HepG2 (cell line): ENCODE measurements around the gene ENO2. TPM values are rescaled to one million over a fixed set of nuclear protein-coding genes. Genes with fewer than 3 reads are reported as not detected.

ENCODE experiments used
- DMTF1 ChIP-seq: sonication (generic); formaldehyde crosslinking; IDR thresholded peaks from 2 replicates; pipeline ENCODE4 v1.4.0; 2020; ENCODE audit warnings: mild to moderate bottlenecking, missing genetic modification reagents
- GTF2F1 ChIP-seq: fragments of 150-350 bp; IDR thresholded peaks from 2 replicates; pipeline ENCODE4 v1.6.1; 2014; ENCODE audit warnings: low read length
- NFE2L1 ChIP-seq: sonication (generic); formaldehyde crosslinking; IDR thresholded peaks from 2 replicates; pipeline ENCODE4 v1.4.0; 2020; ENCODE audit warnings: missing genetic modification reagents, mild to moderate bottlenecking, borderline replicate concordance
- NR1H2 ChIP-seq: sonication (generic); formaldehyde crosslinking; IDR thresholded peaks from 2 replicates; pipeline ENCODE4 v1.8.1; 2022; ENCODE audit warnings: low read depth, missing genetic modification reagents, borderline replicate concordance
- SAP130 ChIP-seq: IDR thresholded peaks from 2 replicates; pipeline ENCODE4 v1.6.1; 2016; ENCODE audit warnings: low read depth
- SMARCE1 ChIP-seq: fragments of 450-650 bp; IDR thresholded peaks from 2 replicates; pipeline ENCODE4 v1.6.1; 2017; ENCODE audit warnings: borderline replicate concordance
- TAF15 ChIP-seq: fragments of 200-400 bp; formaldehyde crosslinking; IDR thresholded peaks from one replicate; pipeline ENCODE4 v1.6.1; 2018; ENCODE audit warnings: mild to moderate bottlenecking, low read depth, low read length; ENCODE audit not compliant: poor library complexity, severe bottlenecking
- WIZ ChIP-seq: sonication (generic); formaldehyde crosslinking; IDR thresholded peaks from 2 replicates; pipeline ENCODE4 v1.5.1; 2020; ENCODE audit warnings: mild to moderate bottlenecking, missing genetic modification reagents
- ZC3H13 ChIP-seq: sonication (generic); formaldehyde crosslinking; IDR thresholded peaks from 2 replicates; pipeline ENCODE4 v1.8.1; 2023; ENCODE audit warnings: mild to moderate bottlenecking, missing genetic modification reagents, moderate library complexity
- ZNF260 ChIP-seq: sonication (generic); formaldehyde crosslinking; IDR thresholded peaks from 2 replicates; pipeline ENCODE4 v1.4.0; 2020; ENCODE audit warnings: missing genetic modification reagents, low read depth, mild to moderate bottlenecking, borderline replicate concordance
- ZNF558 ChIP-seq: sonication (generic); formaldehyde crosslinking; IDR thresholded peaks from 2 replicates; pipeline ENCODE4 v1.9.0; 2022; ENCODE audit warnings: mild to moderate bottlenecking, missing genetic modification reagents, borderline replicate concordance
- ZNF687 ChIP-seq: sonication (generic); formaldehyde crosslinking; IDR thresholded peaks from 2 replicates; pipeline ENCODE4 v1.5.1; 2020; ENCODE audit warnings: mild to moderate bottlenecking, missing genetic modification reagents, moderate library complexity
- ZNF775 ChIP-seq: sonication (generic); formaldehyde crosslinking; IDR thresholded peaks from 2 replicates; pipeline ENCODE4 v1.4.0; 2020; ENCODE audit warnings: missing genetic modification reagents, mild to moderate bottlenecking, moderate library complexity, borderline replicate concordance
- ZSCAN22 ChIP-seq: sonication (generic); formaldehyde crosslinking; IDR thresholded peaks from 2 replicates; pipeline ENCODE4 v1.4.0; 2020; ENCODE audit warnings: mild to moderate bottlenecking, missing genetic modification reagents
- polyA plus RNA-seq, 8 experiments: library from polyadenylated mRNA; depleted of rRNA in 3 of 8; stranded (reverse) in 7 of 8; unstranded in 1 of 8; fragments of >200 nt; fragmentation: Illumina TruSeq in 4 of 8; extraction: Trizol in 4 of 8; gene quantifications; 2 replicates each; pipeline versions ENCODE4 v1.2.1 to v1.2.3, GENCODE V29; 2011 to 2016; ENCODE audit warnings: low read depth in 4 of 8, missing spikeins in 1 of 8, mixed read lengths in 1 of 8; ENCODE audit not compliant: insufficient read depth in 1 of 8
- total RNA-seq, 5 experiments: library from RNA; depleted of rRNA; stranded (reverse); fragments of >200 nt; fragmentation: Illumina TruSeq; extraction: Trizol; gene quantifications; 2 replicates each; pipeline ENCODE4 v1.2.3, GENCODE V29; 2016; ENCODE audit warnings: low read depth in 1 of 5
- TF ChIP-seq, protein P1 (sequence below): sonication (generic); formaldehyde crosslinking; IDR thresholded peaks from 2 replicates; pipeline ENCODE4 v1.5.0; 2020; ENCODE audit warnings: mild to moderate bottlenecking, missing genetic modification reagents, borderline replicate concordance
- TF ChIP-seq, protein P2 (sequence below), 2 experiments: fragments of 450-650 bp in 1 of 2; sonication (generic) in 1 of 2; formaldehyde crosslinking; IDR thresholded peaks; 2 replicates each; pipeline versions ENCODE4 v1.5.0 to v1.8.0; 2020 to 2022; ENCODE audit warnings: mild to moderate bottlenecking in 1 of 2, missing genetic modification reagents in 1 of 2

ENO2 gene
- total and polyA plus RNA-seq, 2 of the 13 experiments (the other 11 are each of a cell fraction or from before 2014, with no cell fraction given), result 19.3 to 136 TPM

DNA sequence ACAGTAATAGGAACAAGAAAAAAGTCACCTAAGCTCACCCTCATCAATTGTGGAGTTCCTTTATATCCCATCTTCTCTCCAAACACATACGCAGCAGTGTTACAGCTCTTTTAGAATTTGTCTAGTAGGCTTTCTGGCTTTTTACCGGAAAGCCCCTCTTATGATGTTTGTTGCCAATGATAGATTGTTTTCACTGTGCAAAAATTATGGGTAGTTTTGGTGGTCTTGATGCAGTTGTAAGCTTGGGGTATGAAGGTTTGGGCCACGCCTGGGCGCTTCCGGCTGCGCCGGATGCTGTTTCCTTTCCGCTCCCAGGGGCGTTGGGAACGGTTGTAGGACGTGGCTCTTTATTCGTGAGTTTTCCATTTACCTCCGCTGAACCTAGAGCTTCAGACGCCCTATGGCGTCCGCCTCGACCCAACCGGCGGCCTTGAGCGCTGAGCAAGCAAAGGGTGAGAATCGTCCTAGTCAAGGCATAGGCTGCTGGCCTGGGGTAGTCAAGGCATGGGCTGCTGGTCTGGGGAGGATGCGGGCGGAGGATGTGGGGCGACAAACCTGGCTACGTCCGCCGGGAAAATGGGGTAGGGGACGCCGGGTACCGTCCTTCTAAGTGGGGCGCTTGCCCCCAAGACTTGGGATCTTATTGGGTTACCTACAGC lies 29.5 kb downstream of the ENO2 start, which contains the start of the genes C12orf57 and RNU7-1 (continued):
- peak; percentile 99 for TF ChIP-seq GTF2F1
- TF ChIP-seq SAP130, result peak; percentile 86
- TF ChIP-seq ZNF558 (CRISPR knock-in tag), result no peak
- TF ChIP-seq, protein P1, sequence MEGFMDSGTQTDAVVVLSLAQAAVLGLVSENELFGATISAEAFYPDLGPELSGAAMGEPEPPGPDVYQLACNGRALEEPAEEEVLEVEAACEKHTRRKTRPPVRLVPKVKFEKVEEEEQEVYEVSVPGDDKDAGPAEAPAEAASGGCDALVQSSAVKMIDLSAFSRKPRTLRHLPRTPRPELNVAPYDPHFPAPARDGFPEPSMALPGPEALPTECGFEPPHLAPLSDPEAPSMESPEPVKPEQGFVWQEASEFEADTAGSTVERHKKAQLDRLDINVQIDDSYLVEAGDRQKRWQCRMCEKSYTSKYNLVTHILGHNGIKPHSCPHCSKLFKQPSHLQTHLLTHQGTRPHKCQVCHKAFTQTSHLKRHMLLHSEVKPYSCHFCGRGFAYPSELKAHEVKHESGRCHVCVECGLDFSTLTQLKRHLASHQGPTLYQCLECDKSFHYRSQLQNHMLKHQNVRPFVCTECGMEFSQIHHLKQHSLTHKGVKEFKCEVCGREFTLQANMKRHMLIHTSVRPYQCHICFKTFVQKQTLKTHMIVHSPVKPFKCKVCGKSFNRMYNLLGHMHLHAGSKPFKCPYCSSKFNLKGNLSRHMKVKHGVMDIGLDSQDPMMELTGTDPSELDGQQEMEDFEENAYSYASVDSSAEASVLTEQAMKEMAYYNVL, result no peak; the same call in 1 of the 2 replicates
- TF ChIP-seq WIZ (CRISPR knock-in tag), result no peak; the same call in 1 of the 2 replicates
- TF ChIP-seq TAF15, result peak; percentile 26
- TF ChIP-seq ZSCAN22 (CRISPR knock-in tag), result no peak
- no peak for TF ChIP-seq ZNF687
- 0 out of 2 replicates have a peak, but pooled peaks have one; percentile 38 for TF ChIP-seq ZNF260
- no peak; the same call in 1 of the 2 replicates for TF ChIP-seq DMTF1
- TF ChIP-seq SMARCE1, result no peak
- no peak for TF ChIP-seq NFE2L1 (CRISPR knock-in tag)
- no peak for TF ChIP-seq NR1H2
- TF ChIP-seq ZNF775, result peak; percentile 91; the same call in 1 of the 2 replicates
- peak; percentile 53; the same call in 1 of the 2 replicates for TF ChIP-seq ZC3H13 (CRISPR knock-in tag)
- TF ChIP-seq, protein P2, sequence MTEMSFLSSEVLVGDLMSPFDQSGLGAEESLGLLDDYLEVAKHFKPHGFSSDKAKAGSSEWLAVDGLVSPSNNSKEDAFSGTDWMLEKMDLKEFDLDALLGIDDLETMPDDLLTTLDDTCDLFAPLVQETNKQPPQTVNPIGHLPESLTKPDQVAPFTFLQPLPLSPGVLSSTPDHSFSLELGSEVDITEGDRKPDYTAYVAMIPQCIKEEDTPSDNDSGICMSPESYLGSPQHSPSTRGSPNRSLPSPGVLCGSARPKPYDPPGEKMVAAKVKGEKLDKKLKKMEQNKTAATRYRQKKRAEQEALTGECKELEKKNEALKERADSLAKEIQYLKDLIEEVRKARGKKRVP (CRISPR knock-in tag; IDR thresholded peaks at IDR 0.05), result peak; percentile 58 to 98; a peak in 3 of 4 replicates
